Skin epidermis (tissue), 12 donors: ENCODE measurements around the gene EME1.
"Not testable (repeated sequence)": the region's sequence is repeated elsewhere in the genome, so short reads cannot be mapped to it uniquely, and the experiment has no call there.

Experiments used
- H3K27ac ChIP-seq, 21 experiments: fragments of 200-600 bp; sonication (generic) in 11 of 21; one replicate each; pipeline ENCODE4 v1.5.0; 2020; ENCODE audit warnings: mild to moderate bottlenecking in 3 of 21, inconsistent platforms in 2 of 21, moderate library complexity in 2 of 21
- H3K4me3 ChIP-seq, 7 experiments: fragments of 200-600 bp; sonication (generic) in 2 of 7; one replicate each; pipeline ENCODE4 v1.5.0; 2020; ENCODE audit warnings: inconsistent platforms in 2 of 7, mild to moderate bottlenecking in 2 of 7, moderate library complexity in 1 of 7

The EME1 gene

DNA sequence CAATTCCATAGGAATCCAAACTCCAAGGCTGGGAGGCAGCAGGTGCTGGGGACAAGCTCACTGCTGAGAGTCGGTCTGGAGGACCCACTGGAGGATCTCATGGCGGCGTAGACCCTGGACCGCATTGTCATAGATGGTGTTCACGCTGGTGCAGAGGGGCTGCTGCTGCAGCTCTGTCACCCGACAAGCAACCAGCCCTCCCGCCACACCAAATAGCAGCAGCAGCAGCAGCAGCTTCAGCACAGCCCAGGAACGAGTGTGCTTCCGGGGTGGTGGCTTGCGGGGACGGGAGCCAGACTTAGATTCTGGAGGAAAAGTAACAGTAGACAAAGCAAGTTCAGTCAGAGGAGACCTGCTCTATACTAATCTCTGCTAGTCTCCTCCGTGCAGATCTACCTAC is 9.9 kb downstream of the EME1 start:
- H3K27ac ChIP-seq = no peak overlapping the region
- no peak overlapping the region for H3K4me3 ChIP-seq

DNA sequence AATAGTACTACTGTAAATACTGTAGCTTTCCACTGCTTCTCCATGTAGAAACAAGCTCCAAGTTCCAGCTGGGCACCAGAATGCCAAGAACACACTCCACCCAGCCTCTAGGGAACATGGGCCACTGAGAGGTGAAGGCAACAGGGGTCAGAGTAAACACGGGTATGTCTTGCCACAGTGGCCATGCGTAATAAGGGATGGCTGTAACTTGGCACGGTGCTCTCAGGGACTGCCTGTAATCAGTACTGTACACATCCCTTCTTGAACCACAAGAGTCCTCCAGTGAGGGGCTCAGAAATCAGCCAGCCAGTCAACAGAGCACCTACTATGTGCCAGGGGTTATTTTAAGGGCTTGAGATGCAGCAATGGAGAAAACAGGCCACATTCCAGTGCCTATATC is 13.5 kb downstream of the EME1 start:
- H3K27ac ChIP-seq = no peak overlapping the region
- no peak overlapping the region for H3K4me3 ChIP-seq

DNA sequence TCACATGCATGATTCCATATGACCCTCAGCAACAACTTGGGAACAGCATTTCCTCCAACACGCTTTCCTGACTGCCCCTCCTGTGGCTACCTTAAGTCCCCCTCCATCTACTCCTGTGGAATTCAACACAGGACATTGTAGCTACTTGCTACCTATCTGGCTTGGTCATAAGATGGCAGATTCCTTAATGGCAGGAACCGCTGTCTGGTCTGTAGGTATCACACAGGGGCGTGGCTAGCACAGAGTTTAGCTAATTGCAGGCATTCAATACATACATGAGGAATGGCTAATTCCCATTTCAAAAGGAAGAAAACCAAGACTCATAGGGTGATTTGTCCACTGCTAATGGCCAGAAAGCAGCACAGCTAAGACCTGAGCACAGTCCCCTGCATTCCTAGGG is 15.7 kb downstream of the EME1 start:
- Histone ChIP-seq H3K4me3 (no peak overlapping the region), H3K27ac (no peak overlapping the region)

DNA sequence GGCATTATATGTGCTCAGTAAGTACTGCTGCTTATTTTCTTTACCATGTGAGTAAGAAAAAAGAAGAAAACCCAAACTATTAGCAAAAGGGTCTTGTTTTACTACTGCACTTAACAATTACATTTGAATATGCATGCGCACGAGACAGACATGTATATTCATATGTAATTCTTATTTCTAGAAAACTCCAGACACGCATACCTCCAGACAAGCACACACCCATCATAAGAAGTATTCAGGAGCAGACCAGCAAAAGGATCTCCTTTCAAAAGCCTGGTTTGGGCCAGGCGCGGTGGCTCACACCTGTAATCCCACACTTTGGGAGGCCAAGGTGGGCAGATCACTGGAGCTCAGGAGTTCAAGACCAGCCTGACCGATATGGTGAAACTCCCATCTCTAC is 16.5 kb downstream of the EME1 start:
- Histone ChIP-seq H3K4me3 (no peak overlapping the region), H3K27ac (no peak overlapping the region)

DNA sequence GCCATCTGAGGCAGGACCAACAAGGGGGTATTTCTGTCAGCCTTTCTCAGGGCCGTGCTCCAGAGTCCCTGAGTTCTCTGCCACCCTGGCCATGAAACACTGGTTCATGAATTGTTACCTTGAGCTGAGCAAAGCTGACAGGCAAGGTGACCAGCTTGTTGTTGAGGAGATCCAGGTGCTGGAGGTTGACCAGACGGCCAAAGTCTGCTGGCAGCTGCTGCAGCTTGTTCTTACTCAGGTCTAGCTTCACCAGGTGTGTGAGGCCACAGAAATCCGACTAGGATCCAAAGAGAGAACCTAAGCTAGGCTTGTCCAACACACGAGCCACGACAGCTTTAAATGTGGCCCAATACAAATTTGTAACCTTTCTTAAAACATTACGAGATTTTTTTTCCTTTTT is 19.6 kb downstream of the EME1 start:
- Histone ChIP-seq H3K4me3 (no peak overlapping the region), H3K27ac (no peak overlapping the region)

DNA sequence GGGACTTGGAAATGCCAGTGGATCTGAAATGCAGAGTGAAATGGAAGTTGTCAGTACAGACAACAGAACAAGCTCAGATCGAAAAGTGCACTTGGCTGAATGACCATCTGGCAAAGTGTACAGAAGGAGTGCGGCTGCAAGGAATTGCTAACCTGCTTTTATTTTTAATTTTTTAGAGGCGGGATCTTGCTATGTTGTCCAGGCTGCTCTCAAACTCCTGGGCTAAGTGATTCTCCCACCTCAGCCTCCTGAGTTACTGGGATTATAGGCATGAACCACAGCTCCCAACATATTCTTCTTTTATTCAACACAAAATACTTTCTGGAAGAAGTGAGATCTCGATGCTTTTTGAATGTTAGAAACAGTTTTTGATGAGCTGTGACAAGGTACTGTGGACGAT is 20.7 kb downstream of the EME1 start:
- Histone ChIP-seq H3K27ac (no peak overlapping the region), H3K4me3 (no peak overlapping the region)

DNA sequence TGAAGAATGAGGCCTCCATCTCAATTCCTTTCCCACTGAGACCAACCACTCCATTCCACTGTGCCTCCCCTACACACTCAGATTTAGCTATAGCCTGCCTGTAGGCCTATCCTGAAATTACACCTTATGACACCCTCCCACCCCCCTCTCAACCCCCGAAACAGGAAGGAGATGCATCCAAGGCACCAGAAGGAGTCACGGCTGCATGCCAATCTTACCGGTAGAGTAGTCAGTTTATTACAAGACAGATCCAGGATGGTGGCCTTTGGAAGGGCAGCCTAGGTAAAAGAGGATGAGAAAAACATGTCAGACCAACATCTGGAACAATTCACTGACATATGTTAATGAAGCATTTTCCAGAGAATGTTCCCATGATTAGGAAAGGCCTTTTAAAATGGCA is 21.7 kb downstream of the EME1 start:
- Histone ChIP-seq H3K27ac (no peak overlapping the region), H3K4me3 (no peak overlapping the region)

DNA sequence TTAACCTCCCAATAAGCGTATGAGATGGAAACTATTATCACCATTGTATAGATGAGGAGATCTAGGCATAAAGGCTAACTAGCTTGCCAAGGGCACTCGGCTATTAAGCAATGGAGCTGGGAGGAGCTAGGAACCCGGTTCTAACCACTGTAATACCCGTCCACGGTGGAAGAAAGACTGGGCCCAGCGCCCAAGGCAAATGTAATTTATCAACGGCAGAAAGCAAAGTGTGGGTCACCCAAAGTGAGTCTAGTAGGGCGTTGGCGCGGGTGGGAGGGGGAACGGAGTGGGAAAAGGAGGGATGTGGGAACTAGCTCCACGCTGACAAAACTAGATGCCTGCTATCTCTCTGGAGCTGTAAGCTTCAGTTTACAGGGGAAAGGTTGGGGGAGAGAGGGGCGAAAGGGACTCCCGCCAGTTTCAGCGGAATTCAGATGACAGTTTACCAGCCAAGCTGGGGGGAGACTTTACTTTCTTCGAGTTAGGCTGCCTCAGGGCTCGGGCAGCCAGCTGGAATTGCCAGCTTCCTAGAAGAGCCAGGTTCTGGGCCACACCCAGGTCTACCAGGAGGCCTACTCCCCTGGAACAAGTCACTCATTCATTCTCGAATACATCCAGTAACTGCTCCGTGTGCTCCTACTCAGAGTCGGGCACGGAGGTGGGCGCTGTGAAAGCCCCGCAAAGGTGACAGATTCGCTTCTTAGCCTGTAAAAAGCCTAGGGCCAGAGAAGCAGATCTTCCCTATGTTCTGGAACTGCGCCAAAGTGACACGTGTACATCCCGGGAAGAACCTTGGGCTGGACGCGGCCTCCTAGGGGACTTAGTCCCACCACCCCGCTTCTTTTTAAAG is 23.5 kb downstream of the EME1 start:
- peak overlapping the region; percentile 82 to 99 (median 94) for H3K27ac ChIP-seq
- peak overlapping the region; percentile 57 to 98 (median 85) for H3K4me3 ChIP-seq

DNA sequence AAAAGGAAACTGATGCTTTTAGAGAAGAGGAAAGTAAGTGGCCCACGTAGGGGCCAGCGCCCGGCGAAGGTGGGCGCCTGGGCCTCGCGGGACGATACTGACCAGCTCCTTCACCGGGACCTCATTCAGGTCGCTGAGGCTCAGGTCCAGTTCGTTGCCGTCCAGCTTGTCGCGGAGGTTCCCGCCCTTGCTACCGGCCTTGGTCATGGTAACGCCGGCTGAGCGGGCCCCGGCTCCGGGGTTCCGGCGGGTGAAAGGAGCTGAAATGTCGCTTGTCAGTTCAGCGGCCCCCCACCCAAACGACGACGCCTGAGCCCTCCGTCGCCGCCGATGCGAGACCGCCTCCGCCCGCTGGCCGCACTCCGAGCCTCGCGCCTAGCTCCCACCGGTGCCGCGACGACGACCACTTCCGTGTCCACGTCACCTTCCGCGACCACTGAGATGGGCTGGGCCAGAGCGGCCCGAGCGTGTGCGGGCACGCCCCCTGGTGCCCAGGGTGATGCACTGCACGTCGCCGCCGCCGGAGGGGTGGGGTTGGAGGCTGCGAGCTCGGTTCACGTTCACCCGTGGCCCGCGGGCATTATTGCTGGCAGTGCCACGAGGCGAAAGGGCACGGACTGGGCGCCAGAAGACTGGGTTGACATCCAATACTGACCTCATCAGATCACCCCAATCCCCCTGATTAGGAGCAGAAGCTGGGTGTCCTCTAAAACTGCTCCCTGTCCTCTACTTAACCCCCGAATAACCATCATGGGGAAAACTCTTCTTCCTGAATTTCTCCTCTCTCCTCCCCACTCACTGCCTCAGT is 24.3 kb downstream of the EME1 start, which contains the start of gene LRRC59:
Gene LRRC59 (minus strand): TSS at position 413 of the 808 bp plus-strand sequence. CDS start 206 bp downstream, at position 207.
- peak within 1 kb of the TSS; percentile 57 to 98 (median 85) for H3K4me3 ChIP-seq
- H3K27ac ChIP-seq = peak within 1 kb of the TSS; percentile 82 to 99 (median 94)

DNA sequence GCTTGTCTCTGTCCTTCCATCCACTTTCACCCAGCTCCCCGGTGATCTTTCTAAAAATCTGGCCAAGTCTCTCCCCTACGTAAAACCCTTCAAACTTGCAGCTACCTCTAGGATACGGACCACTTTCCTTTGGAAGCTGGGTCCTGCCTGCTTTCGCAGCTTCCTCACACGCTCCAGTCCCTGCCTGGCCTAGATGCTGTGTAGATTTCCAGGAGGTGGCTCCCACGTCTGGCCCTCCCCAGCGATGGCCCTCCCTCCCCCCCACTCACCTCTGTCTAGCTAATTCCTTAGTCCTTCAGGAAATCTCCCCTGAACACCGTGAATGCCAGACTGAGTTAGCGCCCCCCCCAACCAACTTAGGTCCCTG is 24.9 kb downstream of the EME1 start:
- peak overlapping the region in 5 of 21 experiments; percentile 93 to 99 (median 97) for H3K27ac ChIP-seq
- H3K4me3 ChIP-seq = peak overlapping the region in 5 of 7 experiments; percentile 57 to 98 (median 91)

DNA sequence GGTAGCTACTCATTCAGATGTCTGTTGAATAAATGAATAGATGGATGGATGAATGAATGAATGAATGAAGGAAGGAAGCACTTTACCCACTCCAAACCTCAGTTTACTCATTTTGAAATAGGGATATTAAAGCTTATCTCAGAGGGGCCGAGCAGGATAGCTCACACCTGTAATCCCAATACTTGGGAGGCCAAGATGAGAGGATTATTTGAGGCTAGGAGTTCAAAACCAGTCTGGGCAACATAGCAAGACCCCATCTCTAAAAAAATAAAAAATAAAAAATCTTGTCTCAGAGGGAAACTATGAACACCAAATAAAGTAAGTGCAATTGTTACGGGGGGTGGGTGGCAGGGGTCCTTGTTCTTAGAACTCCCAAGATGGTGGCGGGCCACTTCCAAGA is 25.6 kb downstream of the EME1 start:
- not testable (repeated sequence) for H3K27ac ChIP-seq, H3K4me3 ChIP-seq

DNA sequence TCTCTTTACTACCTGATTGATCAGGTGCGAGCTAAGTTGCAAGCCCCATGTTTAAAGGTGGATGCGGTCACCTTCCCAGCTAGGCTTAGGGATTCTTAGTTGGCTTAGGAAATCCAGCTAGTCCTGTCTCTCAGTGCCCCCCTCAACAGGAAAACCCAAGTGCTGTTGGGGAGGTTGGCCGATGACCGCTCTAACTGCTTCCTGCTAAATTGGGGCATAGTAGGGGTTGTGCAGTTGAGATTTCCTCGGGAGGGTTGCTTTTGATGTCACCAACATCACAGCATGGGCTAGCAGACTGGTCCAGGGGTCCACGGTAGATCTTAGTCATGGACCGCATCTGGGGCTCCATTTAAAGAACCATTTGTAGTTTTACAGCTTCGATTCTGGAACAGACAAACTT is 26.6 kb downstream of the EME1 start:
- not testable (repeated sequence) for H3K27ac ChIP-seq, H3K4me3 ChIP-seq

DNA sequence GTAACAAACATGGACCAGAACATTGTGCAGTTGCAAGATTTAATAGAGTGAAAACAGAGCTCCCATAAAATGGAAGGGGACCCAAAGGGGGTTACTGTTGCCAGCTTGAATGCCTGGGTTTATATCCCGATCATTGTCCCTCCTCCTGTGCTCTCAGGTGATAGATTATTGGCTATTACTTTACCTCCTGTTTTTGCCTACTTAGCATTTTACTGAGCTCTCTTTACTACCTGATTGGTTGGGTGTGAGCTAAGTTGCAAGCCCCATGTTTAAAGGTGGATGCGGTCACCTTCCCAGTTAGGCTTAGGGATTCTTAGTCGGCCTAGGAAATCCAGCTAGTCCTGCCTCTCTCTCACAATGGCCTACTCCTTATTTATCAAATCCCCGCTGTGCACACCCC is 32.3 kb downstream of the EME1 start:
- not testable (repeated sequence) for H3K27ac ChIP-seq, H3K4me3 ChIP-seq

DNA sequence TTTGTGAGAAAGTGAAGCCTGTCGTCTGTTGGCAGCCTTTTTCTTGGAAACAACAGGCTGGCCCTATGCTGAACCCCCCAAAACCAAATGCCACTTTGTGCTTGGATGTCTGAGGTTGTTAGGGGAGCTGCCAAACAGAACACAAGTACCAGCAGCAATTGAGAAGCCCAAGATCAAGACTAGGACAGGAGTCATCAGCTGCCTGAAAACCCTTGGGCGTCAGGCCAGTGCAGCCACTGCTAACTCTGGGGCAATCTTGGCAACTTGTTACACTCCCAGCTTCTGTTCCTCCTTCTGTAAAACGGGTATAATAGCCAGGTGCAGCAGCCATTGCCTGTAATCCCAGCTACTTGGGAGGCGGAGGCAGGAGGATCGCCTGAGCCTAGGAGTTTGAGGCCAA is 33.5 kb downstream of the EME1 start:
- Histone ChIP-seq H3K4me3 (no peak overlapping the region), H3K27ac (no peak overlapping the region)

DNA sequence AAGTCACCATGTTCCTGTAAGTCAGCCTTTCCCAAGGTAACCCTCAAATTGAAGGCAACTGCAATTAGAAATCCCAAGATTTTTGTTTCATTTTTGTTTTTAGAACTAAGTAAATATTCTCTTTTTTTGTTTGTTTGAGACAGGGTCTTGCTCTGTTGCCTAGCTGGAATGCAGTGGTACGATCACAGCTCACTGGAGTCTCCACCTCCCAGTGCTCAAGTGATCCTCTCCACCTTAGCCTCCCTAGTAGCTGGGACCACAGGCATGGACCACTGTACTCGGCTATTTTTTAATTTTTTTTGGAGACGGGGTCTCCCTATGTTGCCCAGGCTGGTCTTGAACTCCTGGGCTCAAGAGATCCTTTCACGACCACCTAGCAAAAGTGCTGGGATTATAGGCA is 34.9 kb downstream of the EME1 start:
- Histone ChIP-seq H3K27ac (no peak overlapping the region), H3K4me3 (no peak overlapping the region)

DNA sequence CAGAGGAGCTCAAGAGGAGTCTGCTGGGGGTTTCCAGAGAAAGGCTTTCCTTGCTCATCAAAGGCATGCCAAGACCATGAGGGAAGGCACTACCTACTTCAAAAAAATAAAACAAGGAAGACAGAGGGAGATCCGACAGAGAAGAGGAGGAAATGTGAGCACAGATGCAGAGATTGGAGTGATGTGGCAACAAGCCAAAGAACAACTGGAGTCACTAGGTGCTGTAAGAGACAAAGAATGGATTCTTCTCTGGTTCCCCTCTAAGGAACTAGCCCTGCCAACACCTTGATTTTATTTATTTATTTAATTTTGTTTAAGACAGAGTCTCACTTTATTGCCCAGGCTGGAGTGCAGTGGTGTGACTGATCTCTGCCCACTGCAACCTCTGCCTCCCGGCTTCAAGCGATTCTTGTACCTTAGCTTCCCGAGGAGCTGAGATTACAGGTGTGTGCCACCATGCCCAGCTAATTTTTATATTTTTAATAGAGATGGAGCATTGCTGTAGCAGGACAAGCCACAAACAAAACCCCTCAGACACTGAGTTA is 39.2 kb downstream of the EME1 start:
- Histone ChIP-seq H3K4me3 (no peak overlapping the region), H3K27ac (no peak overlapping the region)

DNA sequence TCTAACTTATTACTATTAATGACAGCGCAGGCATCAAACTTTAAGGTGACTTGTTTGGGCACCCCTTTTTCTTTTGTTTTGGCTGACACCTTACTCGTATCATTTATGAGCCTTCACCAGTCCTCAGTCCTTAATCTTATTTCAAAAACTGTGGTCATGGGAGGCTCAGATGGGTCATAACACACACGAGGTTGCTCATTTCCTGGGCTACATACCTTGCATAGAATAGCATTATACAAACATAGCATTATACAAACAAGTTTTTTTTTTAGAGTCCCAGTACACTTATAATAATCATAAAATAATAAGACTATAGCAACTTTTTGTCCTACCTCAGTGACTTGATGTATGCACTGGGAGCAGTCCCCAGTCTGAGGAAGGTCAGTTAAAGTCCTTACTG is 41.8 kb downstream of the EME1 start:
- Histone ChIP-seq H3K27ac (no peak overlapping the region), H3K4me3 (no peak overlapping the region)

DNA sequence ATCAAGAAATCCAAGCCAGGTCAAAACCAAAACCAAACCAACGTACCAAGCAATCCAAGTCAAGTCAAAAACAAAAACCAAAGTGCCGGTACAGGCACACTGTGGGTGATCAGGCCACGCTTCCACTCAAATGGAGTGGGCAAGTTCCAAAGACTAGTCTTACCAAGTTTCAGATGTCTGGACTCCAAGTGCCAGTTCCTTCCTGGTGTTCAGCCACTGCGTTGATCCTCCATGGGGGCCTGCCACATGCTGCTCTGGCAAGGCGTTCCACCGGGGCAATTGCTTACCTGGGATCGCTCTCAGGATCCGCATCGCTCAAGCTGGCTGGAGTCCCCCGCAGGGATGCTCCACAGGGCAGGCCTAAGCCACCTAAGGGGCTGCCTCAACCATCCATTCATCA is 46.5 kb downstream of the EME1 start:
- H3K4me3 ChIP-seq, H3K27ac ChIP-seq: not testable (repeated sequence)

DNA sequence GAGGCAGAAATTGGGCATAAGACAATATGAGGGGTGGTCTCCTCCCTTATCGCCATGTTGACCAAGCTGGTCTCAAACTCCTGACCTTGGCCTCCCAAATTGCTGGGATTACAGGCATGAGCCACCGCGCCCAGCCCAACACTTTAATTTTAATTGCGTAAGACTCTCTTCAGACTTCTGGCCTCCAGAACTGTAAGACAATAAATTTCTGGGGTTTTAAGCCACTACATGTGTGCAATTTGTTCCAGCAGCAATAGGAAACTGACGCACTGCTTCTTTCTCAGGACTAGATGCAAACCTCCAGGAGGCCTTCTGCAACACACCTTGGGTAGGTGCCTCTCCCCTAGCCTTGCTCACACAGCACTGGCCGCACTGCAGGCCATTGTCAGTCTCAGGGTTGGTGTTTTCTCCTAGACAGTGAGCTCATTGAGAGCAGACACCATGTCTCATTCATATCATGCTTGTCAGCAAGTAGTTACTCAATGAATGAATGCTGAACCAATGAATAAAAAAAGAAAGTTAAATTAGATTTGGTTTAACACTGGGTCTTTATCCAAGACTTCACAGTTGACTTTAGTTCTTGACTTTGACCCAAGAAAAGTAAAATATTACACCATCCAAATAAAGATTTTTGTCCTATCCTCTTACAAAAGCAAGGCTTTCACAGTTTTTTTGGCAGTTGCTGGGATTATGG is 47.5 kb downstream of the EME1 start:
- peak overlapping the region in 17 of 21 experiments; percentile 17 to 89 (median 63) for H3K27ac ChIP-seq
- H3K4me3 ChIP-seq = no peak overlapping the region
